Limb (tissue), 2 donors: ENCODE results near the gene LDLRAD2.
"Not testable (repeated sequence)": the region's sequence is repeated elsewhere in the genome, so short reads cannot be mapped to it uniquely, and the experiment has no call there.

Experiments
- DNase-seq, 2 donors: peaks; one replicate each; pipeline ENCODE4 v3.0.0-alpha.2; 2016; ENCODE audit errors: extremely low spot score in 2 of 2

The LDLRAD2 gene, protein sequence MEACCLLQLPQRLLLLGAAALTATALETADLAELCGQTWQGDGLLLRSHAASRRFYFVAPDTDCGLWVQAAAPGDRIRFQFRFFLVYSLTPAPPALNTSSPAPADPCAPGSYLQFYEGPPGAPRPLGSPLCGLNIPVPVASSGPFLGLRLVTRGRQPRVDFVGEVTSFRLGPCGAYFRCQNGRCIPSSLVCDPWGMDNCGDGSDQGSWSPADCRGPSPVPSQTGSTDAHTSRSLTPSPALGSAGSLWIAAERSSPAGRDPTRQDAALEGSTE

DNA sequence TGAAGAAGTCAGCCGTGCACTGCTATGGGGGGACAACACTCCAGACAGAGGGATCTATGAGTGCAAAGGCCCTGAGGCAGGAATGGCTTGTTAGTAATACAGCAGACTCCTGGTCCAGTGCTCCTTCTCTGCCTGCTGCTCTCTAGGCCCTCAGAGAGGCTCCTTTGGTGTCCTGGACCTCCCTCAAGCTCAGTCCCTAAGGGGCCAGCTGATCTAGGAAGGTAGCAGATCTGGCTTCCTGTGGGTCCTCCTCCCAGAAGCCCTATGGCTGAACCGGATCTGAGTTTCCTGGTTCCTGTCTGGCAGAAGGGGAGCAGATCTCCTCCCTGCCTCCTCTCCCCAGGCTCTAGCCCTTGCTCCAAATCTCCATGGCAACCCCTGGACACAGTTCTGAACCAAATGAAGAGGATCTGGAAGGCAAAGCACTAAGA, at the start of gene LDLRAD2:
TSS of gene LDLRAD2 (plus strand) at position 391 of the 431 bp plus-strand sequence. CDS start 187 bp downstream, outside the sequence.
- DNase-seq = no peak

DNA sequence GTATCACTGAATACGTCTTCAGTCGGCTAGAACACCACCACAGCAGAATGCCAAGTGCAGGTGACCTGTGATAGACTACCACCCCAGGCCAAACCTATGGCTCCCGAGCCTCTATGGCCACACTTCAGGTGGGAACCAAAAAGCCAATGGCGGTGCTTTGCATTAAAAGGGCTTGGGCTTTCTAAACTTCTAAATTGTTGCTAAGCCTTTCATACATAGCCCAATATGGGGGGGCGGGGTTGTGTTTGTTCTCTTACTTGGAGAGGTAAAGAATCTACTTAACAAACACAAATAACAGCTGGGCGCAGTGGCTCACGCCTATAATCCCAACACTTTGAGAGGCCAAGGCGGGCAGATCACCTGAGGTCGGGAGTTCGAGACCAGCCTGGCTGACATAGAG, 48.8 kb upstream of the LDLRAD2 start:
- DNase-seq = no peak

DNA sequence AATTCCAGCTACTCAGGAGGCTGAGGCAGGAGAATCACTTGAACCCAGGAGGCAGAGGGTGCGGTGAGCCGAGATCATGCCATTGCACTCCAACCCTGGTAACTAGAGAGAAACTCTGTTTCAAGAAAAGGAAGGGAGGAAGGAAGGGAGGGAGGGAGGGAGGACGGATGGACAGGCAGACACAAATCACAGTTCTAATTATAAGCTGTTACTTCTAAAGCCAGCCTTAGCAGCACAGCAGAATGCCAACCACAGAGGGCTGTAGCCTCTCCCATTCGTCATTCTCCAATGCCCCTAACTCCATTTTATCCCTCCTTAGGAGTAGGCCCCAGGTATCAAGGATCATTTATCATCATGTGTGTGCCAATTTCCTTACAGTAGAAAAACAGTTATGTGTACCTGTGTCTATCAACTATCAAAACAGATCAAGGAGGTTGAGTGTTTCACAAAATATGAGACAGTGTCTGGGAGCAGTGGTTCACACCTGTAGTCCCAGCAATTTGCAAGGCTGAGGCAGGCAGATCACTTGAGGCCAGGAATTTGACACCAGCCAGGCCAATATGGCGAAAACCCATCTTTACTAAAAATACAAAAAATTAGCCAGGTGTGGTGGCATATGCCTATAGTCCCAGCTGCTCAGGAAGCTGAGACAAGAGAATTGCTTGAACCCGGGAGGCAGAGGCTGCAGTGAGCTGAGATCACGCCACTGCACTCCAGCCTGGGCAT, 48.2 kb upstream of the LDLRAD2 start:
- DNase-seq = no peak

DNA sequence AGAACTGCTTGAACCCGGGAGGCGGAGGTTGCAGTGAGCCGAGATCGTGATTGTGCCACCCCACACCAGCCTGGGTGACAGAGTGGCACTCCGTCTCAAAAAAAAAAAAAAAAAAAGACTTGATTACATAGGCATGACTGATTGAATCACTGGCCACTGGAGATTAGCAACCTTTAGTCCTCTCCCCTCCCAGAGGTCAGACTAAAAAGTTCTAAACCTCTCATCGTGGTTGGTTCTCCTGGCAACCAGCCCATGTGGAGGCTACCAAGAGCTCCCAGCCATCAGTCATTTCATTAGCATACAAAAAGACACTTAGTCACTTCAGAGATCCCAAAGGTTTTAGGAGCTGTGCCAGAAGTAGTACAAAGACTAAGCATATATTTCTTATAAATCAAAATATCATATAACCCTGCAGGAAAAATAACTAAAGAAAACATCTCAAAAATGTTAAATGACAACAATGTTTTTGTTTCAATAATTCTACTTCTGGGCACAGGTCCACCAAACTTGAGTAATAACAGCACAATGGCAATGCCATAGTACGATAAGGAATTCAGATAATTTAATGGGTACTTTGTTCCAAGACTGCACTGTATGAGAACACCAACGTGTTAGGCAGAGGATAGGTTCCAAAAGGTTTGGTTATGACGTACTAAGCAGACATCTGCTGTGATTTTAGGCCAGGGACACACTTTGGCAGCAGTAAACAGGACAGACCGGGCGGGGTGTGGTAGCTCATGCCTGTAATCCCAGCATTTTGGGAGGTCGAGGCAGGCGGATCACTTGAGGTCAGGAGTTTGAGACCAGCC, 47.2 kb upstream of the LDLRAD2 start:
- DNase-seq = peak in 1 of 2 donors; percentile 48

DNA sequence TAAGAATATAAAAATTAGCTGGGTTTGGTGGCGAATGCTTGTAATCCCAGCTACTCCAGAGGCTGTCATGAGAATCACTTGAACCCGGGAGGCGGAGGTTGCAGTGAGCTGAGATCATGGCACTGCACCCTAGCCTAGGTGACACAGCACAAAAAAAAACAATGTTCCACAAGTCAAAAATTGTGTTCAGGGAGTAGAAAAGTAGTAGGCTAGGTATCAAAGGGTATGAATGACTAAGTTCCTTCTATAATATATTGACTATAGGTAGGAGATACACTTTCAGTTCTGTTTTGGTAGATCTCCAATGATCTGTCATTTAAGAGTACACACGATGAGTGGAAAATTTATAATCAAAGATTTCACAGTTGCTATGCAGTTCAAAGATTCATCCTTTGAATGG, 45.9 kb upstream of the LDLRAD2 start:
- DNase-seq = no peak

DNA sequence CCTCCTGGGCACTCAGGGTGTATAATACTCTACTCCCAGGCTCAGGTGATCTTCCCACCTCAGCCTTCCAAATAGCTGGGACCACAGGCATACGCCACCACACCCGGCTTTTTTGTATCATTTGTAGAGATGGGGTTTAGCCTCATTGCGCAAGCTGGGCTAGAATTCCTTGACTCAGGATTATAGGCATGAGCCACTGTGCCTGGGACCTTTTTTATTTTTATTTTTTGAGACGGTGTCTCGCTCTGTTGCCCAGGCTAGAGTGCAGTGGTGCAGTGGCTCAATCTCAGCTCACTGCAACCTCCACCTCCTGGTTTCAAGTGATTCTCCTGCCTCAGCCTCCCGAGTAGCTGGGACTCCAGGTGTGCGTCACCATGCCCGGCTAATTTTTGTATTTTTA, 45.0 kb upstream of the LDLRAD2 start:
- not testable (repeated sequence) for DNase-seq

DNA sequence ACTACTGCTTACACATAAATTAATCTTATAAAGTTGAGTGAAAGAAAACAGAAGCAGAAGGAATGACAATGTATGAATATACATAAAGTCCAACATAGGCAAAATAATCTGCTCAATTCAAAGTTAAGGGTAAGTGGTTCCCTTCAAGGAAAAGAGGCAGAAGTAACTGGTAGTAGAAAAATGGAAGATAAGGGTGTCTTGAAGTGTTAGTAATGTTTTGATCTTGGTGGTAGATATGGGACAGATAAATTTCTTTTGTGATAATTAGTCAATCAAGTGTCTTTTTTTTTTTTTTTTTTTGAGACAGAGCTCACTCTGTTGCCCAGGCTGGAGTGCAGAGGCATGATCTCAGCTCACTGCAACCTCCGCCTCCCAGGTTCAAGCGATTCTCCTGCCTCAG, 41.9 kb upstream of the LDLRAD2 start:
- DNase-seq = no peak

DNA sequence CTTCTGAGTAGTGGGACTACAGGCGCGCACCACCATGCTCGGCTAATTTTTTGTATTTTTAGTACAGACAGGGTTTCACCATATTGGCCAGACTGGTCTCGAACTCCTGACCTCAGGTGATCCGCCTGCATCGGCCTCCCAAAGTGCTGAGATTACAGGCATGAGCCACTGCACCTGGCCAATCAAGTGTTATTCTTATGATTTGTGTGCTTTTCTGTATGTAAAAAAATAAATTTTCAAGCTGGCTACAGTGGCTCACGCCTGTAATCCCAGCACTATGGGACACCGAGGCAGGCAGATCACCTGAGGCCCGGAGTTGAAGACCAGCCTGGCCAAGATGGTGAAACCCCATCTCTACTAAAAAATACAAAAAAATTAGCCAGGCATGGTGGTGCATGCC, 41.5 kb upstream of the LDLRAD2 start:
- DNase-seq = not testable (repeated sequence)

DNA sequence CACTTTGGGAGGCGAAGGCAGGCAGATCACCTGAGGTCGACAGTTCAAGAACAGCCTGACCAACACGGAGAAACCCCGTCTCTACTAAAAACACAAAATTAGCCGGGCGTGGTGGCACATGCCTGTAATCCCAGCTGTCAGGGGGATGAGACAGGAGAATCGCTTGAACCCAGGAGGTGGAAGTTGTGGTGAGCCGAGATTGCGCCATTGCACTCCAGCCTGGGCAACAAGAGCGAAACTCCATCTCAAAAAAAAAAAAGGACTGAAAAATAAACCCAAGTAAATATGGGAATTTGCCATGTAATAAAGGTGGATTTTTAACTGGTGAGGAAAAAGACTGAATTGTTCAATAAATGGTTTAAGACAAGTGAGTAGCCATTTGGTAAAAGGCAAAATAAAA, 40.4 kb upstream of the LDLRAD2 start:
- not testable (repeated sequence) for DNase-seq

DNA sequence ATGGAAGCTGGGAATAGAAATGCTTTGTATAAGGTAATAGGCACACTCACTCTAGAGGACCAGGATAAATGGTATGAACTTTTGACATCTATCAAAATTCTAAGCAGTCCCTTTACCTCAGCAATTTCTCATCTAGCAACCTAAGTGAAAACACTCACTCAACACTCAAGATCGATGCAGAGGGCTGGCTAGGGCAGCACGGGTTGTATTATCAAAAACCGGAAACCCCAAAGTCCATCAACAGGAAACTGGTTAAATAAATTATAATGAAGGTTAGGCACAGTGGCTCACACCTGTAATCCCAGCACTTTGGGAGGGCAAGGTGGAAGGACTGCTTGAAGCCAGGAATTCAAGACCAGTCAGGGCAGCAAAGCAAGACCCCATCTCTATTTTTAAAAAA, 38.5 kb upstream of the LDLRAD2 start:
- DNase-seq = no peak

DNA sequence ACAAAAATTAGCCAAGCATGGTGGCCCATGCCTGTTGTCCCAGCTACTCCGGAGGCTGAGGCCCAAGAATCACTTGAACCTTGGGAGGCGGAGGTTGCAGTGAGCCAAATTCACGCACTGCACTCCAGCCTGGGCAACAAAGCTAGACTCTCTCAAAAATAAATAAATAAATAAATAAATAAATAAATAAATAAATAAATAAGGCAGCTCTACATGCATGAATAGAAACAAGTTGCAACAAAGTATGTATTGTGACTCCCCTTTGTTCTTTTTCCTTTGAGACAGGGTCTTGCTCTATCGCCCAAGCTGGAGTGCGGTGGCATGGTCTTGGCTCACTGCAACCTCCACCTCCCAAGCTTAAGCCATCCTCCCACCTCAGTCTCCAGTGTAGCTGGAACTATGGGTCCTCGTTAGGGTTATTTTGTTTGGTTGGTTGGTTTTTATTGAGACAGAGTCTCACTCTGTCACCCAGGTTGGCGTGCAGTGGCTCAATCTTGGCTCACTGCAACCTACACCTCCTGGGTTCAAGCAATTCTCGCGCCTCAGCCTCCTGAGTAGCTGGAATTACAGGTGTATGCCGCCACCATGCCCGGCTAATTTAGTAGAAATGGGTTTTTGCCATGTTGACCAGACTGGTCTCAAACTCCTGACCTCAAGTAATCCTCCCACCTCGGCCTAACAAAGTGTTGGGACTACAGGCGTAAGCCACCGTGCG, 37.1 kb upstream of the LDLRAD2 start:
- no peak for DNase-seq

DNA sequence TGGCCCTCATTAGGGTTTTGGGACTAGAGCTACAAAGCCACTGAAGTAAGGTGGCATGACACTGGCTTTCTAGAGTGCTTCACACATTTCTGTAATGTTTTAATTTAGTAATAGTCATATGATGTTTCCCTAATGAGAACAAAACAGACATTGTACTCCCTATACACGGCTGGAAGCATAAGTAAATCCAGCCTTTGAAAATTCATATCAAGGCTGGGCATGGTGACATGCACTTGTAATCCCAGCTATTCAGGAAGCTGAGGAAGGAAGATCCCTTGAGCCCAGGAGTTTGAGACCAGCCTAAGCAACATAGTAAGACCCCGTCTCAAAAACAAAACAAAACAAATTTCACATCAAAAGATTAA, 36.5 kb upstream of the LDLRAD2 start:
- DNase-seq = no peak

DNA sequence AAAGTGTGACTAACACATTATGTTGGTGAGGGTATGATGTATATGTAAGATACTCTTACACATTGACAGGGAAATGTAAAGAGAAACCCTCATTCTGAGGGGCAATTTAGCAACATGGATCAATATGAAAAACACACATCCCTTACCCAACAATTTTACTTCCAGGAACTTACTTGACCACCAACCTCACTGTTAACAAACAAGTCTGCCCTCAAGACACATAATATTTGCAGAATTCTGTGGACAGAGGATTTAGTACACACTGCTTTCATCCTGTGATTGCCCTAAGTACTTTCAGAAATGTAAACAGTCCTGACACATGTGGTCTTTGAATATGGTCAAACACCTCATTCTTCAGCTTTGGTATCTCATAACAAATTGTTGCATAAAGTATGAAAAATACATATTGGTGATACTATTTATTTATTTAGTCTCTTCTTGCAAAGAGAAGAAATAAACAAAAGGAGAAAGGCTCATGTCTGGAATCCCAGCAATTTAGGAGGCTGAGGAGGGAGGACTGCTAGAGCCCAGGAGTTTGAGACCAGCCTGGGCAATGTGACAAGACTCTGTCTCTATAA, 36.0 kb upstream of the LDLRAD2 start:
- DNase-seq = no peak

DNA sequence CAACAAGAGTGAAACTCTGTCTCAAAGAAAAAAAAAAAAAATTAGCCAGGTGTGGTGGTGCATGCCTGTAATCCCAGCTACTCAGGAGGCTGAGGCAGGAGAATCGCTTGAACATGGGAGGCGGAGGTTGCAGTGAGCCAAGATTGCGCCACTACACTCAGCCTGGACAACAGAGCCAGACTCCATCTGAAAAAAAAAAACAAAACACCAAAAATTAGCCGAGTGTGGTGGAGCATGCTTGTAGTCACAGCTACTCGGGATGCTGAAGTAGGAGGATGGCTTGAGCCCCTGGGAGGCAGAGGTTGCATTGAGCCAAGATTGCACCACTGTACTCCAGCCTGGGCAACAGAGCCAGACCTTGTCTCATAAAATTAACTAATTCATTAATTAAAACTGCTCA, 35.1 kb upstream of the LDLRAD2 start:
- DNase-seq = not testable (repeated sequence)

DNA sequence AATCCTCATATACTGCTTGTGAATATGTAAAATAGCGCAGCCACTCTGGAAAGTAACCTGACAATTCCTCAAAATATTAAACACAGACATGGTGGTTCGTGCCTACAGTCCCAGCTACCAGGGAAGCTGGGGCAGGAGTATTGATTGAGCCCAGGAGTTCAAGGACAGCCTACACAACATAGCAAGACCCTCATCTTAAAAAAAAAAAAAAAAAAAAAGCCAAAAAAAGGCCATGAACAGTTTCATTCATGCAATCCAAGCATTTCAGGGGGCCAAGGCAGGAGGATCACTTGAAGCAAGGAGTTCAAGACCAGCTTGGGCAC, 33.7 kb upstream of the LDLRAD2 start:
- DNase-seq = no peak

DNA sequence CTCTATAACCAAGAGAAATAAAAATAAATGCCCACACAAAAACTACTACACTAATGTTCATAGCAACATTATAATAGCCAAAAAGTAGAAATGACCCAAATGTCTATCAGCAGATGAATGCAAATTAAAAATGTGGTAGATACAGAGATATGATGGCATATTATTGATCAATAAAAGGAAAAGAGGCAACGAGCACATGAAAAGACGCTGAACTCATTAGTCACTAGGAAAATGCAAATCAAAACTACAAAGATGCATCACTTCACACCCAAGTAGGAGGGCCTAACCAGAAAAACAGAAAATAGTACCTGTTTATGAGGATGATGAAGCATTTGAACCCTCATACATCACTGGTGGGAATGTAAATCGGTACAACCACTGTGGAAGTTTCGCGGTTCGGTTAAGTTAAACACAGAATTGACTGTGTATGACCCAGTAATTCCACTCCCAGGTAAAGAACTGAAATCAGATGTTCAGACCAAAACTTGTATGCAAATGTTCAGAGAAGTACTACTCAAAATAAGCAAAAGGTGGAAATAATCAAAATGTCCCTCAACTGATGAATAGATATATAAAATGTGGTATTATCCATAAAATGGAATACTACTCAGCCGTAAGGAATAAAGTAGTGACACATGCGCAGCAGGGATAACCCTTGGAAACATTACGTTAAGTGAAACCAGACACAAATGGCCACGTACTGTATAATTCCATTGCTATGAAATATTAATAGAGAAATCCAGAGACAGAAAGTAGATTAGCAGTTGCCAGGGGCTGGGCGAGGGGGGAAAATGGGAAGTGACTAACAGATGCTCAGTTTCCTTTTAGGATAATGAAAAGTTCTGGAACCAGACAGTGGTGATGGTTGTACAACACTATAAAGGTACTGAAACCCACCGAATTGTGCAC, 32.2 kb upstream of the LDLRAD2 start:
- no peak for DNase-seq

DNA sequence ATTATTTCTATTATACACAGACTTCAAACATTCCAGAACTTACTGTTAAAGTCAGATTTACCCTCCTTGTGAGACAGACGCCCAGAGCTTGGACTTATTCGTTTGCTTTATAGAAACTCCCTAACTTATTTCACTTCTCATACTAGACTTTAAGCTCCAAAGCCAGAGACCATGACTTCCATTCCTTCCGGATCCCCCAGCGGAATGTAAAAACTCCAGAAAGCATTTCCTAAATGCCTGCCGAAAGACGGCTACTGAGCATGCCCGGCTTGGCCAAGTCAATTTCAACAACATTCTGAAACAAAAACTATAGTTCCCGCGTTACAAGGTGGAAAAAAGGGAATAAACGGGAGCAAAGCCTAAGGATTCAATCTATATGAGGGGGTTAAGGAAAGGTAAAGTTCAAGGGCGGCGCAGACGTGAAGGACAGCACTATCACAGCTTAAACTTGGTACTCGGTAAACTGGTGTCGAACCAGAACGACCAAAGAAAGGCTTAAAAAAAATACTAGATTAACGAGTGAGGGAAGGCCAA, 30.2 kb upstream of the LDLRAD2 start:
- DNase-seq = peak; percentile 16 to 41

DNA sequence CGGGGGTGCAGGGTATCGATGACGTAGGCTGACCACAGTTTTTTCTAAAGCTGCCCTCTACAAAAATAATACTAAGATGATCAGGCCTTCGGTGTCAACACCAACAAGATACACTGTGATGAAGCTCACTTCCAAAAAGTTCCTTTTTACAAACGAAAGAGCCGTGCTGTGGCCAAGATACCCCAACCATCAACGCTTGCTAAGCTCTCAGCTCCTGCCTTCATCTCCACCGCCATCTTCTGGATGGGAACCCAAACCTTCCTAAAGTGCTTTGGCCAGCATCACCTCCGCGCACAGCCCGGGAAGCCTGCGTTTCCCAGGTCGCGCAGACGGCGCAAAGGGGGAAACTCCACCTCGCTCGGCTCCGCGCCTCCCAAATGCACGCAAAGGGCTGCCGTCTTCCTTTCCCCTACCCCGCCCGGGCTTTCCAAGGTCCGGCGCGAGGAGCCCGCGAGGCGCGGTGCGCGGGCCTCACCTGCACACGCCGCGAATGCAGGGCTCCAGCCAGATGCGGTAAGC, 29.7 kb upstream of the LDLRAD2 start:
- peak in 1 of 2 donors; percentile 43 for DNase-seq

DNA sequence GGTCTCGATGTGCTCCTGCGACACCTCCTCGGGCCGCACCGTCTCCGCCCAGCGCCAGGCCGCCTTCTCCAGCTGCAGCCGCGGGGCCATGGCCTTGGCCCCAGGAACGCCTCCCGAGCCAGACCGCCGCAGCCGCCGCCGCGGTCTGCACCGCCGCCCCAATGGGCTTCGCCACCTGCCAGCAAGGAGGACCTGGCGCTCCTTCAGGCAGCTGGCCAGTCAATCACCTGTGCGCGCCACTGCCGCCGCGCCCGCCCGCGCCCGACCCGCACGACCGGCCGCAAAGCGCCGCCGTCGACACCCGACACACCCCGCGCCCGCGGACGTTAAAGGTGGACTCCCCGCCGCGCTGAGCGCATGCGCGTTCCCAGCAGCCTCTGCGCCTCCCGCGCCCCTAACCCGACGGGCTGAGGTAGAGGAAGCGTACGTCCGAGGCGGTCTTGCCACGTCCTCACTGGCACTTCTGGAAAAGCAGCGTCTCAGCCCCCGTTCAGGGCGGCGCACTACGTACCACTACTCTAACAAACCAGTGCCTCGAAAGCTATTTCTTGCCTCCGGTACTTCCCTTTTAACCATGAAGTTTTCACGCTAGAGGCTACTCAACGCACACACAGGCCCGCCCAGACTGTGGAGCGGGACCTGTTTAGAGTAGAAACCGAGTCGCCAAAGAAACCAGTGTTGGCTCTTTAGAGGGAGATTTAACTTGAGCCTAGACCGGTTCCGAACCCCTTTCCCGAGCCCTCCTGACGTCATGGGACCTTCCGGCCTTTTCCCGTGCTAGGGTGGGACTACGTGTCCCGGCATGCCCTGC, 29.0 kb upstream of the LDLRAD2 start, which contains the start of gene USP48:
TSS of gene USP48 (minus strand) at position 282 of the 811 bp plus-strand sequence. CDS start at position 90, 192 bp downstream.
- DNase-seq = peak; percentile 97 to 98
